ENCODE data around the gene DALRD3.
A peak's percentile ranks its signal among the peaks of the same experiment; 100 is the strongest.

The DALRD3 gene

GRCh38 chr3:49017971-49018706 is at the start of gene DALRD3:
TSS of gene DALRD3 (minus strand) at chr3:49018580. CDS start at chr3:49018564, 16 bp downstream.
- peak; percentile 58 for DNase-seq

- no peak for DNase-seq
These were observed 39.6 kb upstream of the DALRD3 start for GRCh38 chr3:49058011-49058410.

- no peak for DNase-seq
These were observed 38.9 kb upstream of the DALRD3 start for GRCh38 chr3:49057268-49057667.

GRCh38 chr3:49054344-49054862 is 36.0 kb upstream of the DALRD3 start:
- no peak for DNase-seq

- no peak for DNase-seq
These were observed 35.2 kb upstream of the DALRD3 start for GRCh38 chr3:49053543-49053942.

GRCh38 chr3:49035281-49035680 is 16.9 kb upstream of the DALRD3 start:
- no peak for DNase-seq

GRCh38 chr3:49034650-49035049 is 16.3 kb upstream of the DALRD3 start:
- DNase-seq, result no peak

- no peak for DNase-seq
These were observed 14.4 kb upstream of the DALRD3 start for GRCh38 chr3:49032646-49033304.

GRCh38 chr3:49030321-49030720 is 11.9 kb upstream of the DALRD3 start:
- DNase-seq, result no peak

- DNase-seq, result no peak
These were observed 11.1 kb upstream of the DALRD3 start for GRCh38 chr3:49029563-49029884.

GRCh38 chr3:49028673-49029562 is 10.5 kb upstream of the DALRD3 start, which contains the start of gene IMPDH2:
TSS of gene IMPDH2 (minus strand) at chr3:49029398. CDS start at chr3:49029350, 48 bp downstream.
- peak; percentile 95 for DNase-seq

- DNase-seq, result no peak
These were observed 9.9 kb upstream of the DALRD3 start for GRCh38 chr3:49028298-49028672.

GRCh38 chr3:49027634-49028033 is 9.3 kb upstream of the DALRD3 start:
- no peak for DNase-seq

- DNase-seq, result no peak
These were observed 8.2 kb upstream of the DALRD3 start for GRCh38 chr3:49026536-49026935.

GRCh38 chr3:49025793-49026520 is 7.6 kb upstream of the DALRD3 start:
- DNase-seq, result no peak

GRCh38 chr3:49025005-49025792 is 6.8 kb upstream of the DALRD3 start:
- no peak for DNase-seq

- DNase-seq, result no peak
These were observed 6.1 kb upstream of the DALRD3 start for GRCh38 chr3:49024449-49024848.

GRCh38 chr3:49023775-49024174 is 5.4 kb upstream of the DALRD3 start:
- DNase-seq, result no peak

- DNase-seq, result no peak
These were observed 4.3 kb upstream of the DALRD3 start for GRCh38 chr3:49022688-49023171.

GRCh38 chr3:49021813-49022687 is 3.7 kb upstream of the DALRD3 start, which contains the start of gene NDUFAF3:
TSS of gene NDUFAF3 (plus strand) at chr3:49022121. CDS start at chr3:49022145, 24 bp downstream.
- peak; percentile 77 for DNase-seq
